UCSD-AML1 (cell line): ENCODE data around the gene UNC13B.

Source experiments
- DNase-seq: peaks from one replicate; lab custom pipeline; 2025; ENCODE audit not compliant: unreplicated experiment; lab: John Stamatoyannopoulos, UW

UNC13B gene

GRCh38 chr9:35272989-35273388, 111.2 kb downstream of the UNC13B start:
- no peak for DNase-seq

- DNase-seq, result no peak
Measured at GRCh38 chr9:35273591-35273990, 111.8 kb downstream of the UNC13B start.

GRCh38 chr9:35274993-35275392, 113.2 kb downstream of the UNC13B start:
- no peak for DNase-seq

- DNase-seq, result no peak
Measured at GRCh38 chr9:35277171-35277520, 115.3 kb downstream of the UNC13B start.

DNA sequence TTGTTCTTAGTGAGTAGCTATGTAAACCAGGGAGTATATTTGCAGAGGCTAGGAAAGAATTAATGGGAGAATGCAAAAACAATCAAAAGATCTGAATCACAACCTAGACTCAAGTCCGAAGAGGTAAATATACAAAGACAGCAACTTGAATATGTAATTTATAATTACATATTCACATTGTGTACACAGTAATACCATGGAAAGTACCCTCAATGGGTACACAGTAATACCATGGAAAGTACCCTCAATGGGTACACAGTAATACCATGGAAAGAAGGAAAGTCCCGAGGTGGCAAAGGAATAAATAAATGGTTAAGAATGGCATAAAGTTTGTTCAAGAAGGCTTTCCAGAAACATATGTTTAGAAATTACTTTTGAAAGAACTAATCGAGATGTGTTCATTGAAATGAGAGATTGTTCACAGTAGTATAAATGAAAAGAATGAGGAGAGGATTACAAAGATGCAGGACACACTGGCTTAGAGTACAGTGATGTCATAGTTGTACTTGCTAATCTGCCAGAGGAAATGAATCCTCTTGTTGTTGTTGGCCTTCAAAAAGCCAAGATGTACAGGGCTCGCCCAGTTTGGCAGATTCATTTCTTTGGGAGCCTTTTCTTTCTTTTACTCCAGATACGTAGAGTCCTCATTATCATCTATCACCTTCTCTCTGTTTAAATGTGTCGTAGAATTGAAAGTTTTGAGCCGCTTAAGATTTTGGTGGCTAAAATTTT, 116.0 kb downstream of the UNC13B start:
- no peak for DNase-seq

DNA sequence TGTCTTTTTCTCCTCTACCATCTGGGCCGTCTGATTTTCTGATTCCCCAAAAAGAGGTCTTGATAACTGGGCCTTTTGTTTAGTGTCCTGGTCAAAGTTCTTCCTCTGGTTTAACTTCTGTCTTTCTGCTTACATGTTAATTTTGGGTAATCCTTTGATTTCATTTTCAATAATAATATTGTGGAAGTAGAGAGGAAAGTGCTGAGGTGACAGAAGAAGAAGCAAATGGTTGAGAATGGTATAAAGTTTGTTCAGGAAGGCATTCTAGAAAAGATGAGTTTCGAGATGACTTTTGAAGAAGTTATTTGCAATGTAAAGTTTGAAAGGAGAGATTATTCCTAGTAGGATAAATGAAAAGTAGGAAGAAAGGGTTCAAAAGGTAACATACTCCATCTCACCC, 118.1 kb downstream of the UNC13B start:
- DNase-seq, result no peak

DNA sequence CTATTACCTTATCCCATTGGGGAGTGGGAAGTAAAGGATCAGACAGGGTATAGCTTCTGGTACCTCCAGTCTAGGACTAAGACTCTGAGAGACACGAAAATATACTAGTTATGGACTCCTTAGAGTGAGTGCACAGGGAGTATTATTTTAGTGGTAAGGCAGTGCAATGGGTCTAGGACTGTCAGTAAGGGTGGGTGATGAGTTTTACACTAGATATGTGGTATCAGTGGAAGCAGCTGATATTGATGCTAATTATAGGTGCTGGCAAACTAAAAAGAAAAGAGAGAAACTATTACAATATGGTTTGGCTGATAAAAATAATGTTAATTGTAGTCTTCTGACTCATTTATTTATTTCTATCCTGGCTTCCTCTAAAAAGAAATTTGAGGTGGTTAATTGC, 118.6 kb downstream of the UNC13B start:
- DNase-seq, result no peak

DNA sequence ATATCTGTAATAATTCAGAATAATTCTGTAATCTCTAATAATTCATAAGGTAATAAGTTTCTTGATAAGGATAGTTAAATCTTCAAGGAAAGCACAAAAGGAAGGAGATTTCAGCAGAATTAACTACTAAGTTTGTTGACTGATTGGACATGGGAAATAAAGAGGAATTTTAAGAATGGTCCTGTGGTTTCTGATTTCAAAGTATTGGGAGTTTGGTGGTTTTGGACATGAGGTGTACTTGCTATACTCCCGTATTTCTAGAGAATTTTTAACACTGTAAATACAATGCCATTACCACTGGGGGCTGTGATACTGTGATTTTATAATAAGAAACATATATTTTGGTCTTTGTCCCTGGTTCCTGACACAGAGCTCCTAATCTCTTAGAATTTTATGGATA, 123.9 kb downstream of the UNC13B start:
- no peak for DNase-seq

DNA sequence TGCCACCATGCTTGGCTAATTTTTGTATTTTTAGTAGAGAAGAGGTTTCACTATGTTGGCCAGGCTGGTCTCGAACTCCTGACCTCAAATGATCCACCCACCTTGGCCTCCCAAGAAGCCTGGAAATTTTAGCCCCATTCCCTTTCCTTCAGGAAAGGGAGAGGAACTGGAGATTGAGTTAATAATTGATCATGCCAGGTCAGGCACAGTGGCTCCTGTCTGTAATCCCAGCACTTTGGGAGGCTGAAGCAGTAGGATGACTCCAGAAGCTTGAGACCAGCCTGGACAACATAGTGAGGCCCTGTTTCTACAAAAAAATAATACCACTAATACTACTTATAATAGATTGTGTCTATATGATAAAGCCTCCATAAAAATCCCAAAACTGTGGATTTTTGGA, 124.6 kb downstream of the UNC13B start:
- no peak for DNase-seq

DNA sequence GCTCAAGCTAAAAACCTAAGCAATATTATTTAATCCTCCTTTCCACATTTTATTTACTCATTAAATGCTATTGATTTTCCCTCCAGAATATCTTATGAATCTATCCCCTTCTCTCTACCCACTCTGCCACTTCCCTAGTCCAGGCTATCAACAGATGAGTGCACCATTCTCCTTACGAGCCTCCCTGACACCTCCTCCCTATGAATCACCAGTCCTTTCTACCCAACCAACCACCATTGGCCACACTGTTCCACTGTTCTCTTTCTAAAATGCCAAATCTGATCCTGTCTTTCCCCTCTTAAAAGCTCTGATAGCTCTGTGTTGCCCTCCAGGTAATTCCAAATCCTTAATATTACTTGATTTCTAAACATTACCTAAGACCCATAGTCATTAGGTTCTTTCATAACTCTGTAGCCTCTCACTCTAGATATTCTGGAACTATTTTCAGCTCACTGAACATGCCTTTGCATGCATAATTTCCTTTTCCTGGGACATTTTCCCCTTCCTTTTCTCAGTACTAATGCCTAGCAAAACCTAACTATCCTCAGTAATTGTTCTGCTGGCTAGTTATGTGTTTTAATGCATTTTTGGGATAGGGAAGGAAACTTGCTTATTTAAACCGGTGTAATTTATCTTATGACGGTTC, 126.3 kb downstream of the UNC13B start:
- no peak for DNase-seq

- DNase-seq, result no peak
Measured at GRCh38 chr9:35288778-35289177, 127.0 kb downstream of the UNC13B start.

GRCh38 chr9:35293376-35293964, 131.7 kb downstream of the UNC13B start:
- no peak for DNase-seq

DNA sequence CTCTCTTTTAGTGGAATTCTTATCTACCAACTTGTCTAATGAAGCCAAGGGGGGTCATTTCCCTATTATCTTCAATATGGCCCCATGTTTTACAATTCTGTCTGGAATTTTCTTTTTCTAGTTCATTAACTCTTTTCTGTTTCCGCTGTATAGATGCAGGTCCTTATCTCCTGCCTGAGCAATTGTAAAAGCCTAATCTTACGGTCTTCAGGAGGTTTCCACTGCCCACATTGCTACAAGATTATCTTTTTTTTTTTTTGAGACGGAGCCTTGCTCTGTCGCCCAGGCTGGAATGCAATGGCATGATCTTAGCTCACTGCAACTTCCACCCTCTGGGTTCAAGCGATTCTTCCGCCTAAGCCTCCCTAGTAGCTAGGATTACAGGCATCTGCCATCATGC, 132.3 kb downstream of the UNC13B start:
- no peak for DNase-seq

DNA sequence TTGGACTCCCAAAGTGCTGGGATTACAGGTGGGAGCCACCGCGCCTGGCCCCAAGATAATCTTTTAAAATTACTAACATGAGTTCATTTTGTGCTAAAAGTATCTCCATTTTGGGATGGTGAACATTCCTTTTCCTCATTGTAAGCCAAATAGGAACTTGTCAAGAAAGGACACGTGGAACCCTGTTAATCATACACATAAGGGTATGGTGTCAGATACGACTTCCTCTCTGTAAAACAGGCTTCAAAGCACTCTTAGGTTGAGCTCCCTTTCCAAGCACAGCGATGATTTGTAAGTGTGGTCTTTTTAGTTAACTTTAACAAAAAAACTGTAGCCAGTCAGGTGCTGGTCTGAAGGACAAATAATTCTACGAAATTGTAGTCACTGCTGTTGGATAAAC, 132.7 kb downstream of the UNC13B start:
- DNase-seq, result no peak

GRCh38 chr9:35295369-35296036, 133.7 kb downstream of the UNC13B start:
- no peak for DNase-seq

DNA sequence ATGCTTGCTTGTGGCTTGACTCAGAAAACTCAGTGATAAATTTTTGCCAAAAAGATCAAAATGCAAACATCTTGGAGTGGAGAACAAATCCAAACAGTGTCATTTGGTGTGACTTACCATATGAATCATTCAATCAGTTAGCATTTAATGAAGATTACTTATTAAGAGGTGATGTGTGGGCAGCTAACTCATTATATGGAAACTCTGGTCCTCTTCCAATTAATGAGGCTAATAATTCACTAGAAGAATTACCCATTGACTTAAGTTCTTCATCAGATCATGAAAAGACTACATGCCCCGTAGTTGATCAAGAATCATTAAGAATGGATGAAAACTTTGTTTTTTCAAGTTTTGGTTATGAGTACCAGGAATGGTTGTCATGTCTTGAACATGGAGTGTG, 141.8 kb downstream of the UNC13B start:
- no peak for DNase-seq

GRCh38 chr9:35306283-35306682, 144.5 kb downstream of the UNC13B start:
- DNase-seq, result no peak

GRCh38 chr9:35308316-35308715, 146.5 kb downstream of the UNC13B start:
- DNase-seq, result no peak

DNA sequence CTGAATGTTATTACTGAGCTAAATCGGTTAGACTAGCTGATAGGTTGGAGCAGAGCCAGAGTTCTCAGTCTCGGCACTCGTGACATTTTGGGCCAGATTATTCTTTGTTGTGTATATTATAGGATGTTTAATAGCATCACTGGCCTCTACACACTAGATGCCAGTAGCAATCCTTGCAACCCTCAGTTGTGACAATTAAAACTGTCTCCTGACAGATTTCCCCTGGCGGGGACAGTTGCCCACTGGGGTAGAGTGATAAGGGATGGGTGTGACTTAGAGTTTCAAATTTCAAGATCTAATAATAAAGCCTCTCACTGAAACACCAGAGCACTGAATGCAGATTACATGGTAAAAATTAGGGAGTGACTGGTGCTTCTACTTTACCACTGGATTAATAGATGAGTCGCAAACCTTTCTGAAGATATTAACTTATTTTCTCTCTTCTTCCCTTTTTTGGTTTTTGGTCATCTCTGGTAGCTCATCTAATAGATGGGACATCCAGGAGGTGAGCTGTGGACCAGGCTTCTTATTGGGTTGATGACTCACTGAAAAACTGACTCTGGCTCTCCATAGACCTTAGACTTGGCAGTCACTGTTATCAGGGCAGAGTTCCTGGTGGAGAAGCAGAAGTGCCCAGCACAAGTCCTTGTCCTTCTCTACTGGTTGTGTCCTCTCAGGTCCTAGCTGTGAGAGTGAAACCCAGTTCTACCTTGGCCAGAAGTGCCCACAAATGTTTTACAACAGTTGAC, 150.3 kb downstream of the UNC13B start:
- DNase-seq, result no peak

DNA sequence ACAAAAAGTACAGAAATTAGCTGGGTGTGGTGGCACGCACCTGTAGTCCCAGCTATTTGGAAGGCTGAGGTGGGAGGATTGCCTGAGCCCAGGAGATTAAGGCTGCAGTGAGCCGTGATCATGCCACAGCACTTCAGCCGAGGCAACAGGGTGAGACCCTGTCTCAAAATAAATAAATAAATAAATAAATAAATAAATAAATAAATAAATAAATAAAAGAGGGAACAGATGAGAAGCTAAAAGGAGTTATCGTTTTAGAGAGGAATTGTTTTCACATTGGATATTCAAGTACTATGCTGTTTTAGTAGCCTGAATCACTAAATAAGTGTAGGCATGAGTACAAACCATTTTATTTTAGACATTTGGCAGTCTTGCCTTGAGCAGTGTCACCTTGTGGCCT, 151.7 kb downstream of the UNC13B start:
- no peak for DNase-seq

DNA sequence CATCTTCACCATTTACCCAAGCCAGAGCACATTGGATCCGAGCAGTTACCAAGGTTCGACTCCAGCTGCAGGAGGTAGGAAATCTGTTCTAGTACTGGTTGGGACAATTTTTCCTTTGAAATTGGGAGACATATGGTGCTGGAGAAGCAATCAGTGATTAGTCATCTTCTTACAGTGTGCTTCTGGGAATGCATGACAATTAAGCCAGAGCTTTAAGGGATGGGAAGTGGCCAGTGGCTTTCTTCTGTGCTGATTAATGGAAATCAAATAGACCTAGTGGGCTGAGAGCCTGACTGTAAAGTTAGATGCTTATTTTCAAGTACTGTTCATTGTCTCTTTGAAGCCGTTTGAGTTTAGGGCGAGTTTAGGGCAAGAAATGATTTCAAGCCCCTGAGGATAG, 152.1 kb downstream of the UNC13B start:
- DNase-seq, result no peak
